GM23338 (cell line): ENCODE measurements around the gene PAGE5. TPM values are rescaled to one million over a fixed set of nuclear protein-coding genes. Genes with fewer than 3 reads are reported as not detected.

Experiments
- ATAC-seq: fragments of 200-7000 bp; cut with Tn5 transposase; 3 replicates; pipeline ENCODE4 v1.9.1; 2020
- DNase-seq: peaks from one replicate; pipeline ENCODE4 v3.0.0-alpha.2; 2015; ENCODE audit warnings: low spot score
- H2AFZ ChIP-seq: fragments of 200-600 bp; sonication (generic); 2 replicates; pipeline ENCODE4 v1.8.0; 2016; ENCODE audit warnings: antibody characterized with exemption, mild to moderate bottlenecking, moderate library complexity
- H3F3A ChIP-seq: fragments of 200-600 bp; sonication (generic); replicated peaks from 2 replicates; pipeline ENCODE4 v1.8.0; 2017; ENCODE audit warnings: antibody characterized with exemption, mixed run types, low read depth
- H3K27ac ChIP-seq: fragments of 200-600 bp; sonication (generic); 2 replicates; pipeline ENCODE4 v1.6.1; 2016; ENCODE audit warnings: low read depth
- H3K27me3 ChIP-seq: fragments of 200-600 bp; sonication (generic); 2 replicates; pipeline ENCODE4 v1.8.0; 2016; ENCODE audit warnings: mild to moderate bottlenecking, mixed run types, moderate library complexity; ENCODE audit not compliant: insufficient read depth
- H3K36me3 ChIP-seq: fragments of 200-600 bp; sonication (generic); 2 replicates; pipeline ENCODE4 v1.8.0; 2016; ENCODE audit warnings: mild to moderate bottlenecking; ENCODE audit not compliant: insufficient read depth
- H3K4me1 ChIP-seq: fragments of 200-600 bp; sonication (generic); 2 replicates; pipeline ENCODE4 v1.8.0; 2016; ENCODE audit warnings: mild to moderate bottlenecking, moderate library complexity; ENCODE audit not compliant: insufficient read depth
- H3K4me2 ChIP-seq: fragments of 200-600 bp; sonication (generic); 2 replicates; pipeline ENCODE4 v1.7.1; 2017; ENCODE audit warnings: mixed run types
- H3K4me3 ChIP-seq: fragments of 200-600 bp; sonication (generic); 2 replicates; pipeline ENCODE4 v1.6.1; 2016; ENCODE audit warnings: mixed run types
- H3K79me2 ChIP-seq: fragments of 200-600 bp; sonication (generic); replicated peaks from 2 replicates; pipeline ENCODE4 v1.8.0; 2017; ENCODE audit warnings: mild to moderate bottlenecking; ENCODE audit not compliant: insufficient read depth
- H3K9me2 ChIP-seq: fragments of 200-600 bp; sonication (generic); 2 replicates; pipeline ENCODE4 v1.8.0; 2017; ENCODE audit not compliant: insufficient read depth
- H4K20me1 ChIP-seq: fragments of 200-600 bp; sonication (generic); replicated peaks from 2 replicates; pipeline ENCODE4 v1.8.0; 2017; ENCODE audit warnings: mild to moderate bottlenecking; ENCODE audit not compliant: insufficient read depth
- H3K27ac Mint-ChIP-seq: 2 replicates; pipeline ENCODE4 v1.8.0; 2020; ENCODE audit warnings: inconsistent platforms, mild to moderate bottlenecking, moderate library complexity, mixed read lengths
- H3K27me3 Mint-ChIP-seq: 3 replicates; pipeline ENCODE4 v1.8.0; 2022; ENCODE audit warnings: low read depth, mild to moderate bottlenecking, moderate library complexity, mixed read lengths, inconsistent platforms; ENCODE audit not compliant: insufficient read depth, poor library complexity
- H3K36me3 Mint-ChIP-seq: 3 replicates; pipeline ENCODE4 v1.8.0; 2021; ENCODE audit warnings: low read depth, mild to moderate bottlenecking, inconsistent platforms, moderate library complexity, mixed read lengths
- H3K4me1 Mint-ChIP-seq: 3 replicates; pipeline ENCODE4 v1.8.0; 2020; ENCODE audit warnings: mild to moderate bottlenecking, inconsistent platforms, mixed read lengths
- H3K4me3 Mint-ChIP-seq: 3 replicates; pipeline ENCODE4 v1.8.0; 2021; ENCODE audit warnings: moderate library complexity, mild to moderate bottlenecking, inconsistent platforms, mixed read lengths
- H3K9me3 Mint-ChIP-seq: 3 replicates; pipeline ENCODE4 v1.8.0; 2020; ENCODE audit warnings: moderate library complexity, mild to moderate bottlenecking, inconsistent platforms, mixed read lengths
- CREB1 ChIP-seq: fragments of 250-450 bp; sonication (Bioruptor Pico); IDR thresholded peaks from 2 replicates; pipeline ENCODE4 v1.5.0; 2020; ENCODE audit warnings: low read depth, mild to moderate bottlenecking, moderate library complexity
- ETS1 ChIP-seq: IDR thresholded peaks from 2 replicates; pipeline ENCODE4 v1.6.1; 2016; ENCODE audit warnings: antibody characterized with exemption
- EZH2 ChIP-seq: fragments of 200-600 bp; sonication (generic); IDR thresholded peaks from one replicate; pipeline ENCODE4 v1.8.0; 2017; ENCODE audit warnings: antibody characterized with exemption, mild to moderate bottlenecking, low read depth; ENCODE audit not compliant: unreplicated experiment
- EZH2phosphoT487 ChIP-seq: fragments of 200-600 bp; sonication (generic); IDR thresholded peaks from one replicate; pipeline ENCODE4 v1.8.1; 2018; ENCODE audit warnings: antibody characterized with exemption; ENCODE audit not compliant: unreplicated experiment
- JUNB ChIP-seq: IDR thresholded peaks from one replicate; pipeline ENCODE4 v1.6.1; 2016; ENCODE audit warnings: antibody characterized with exemption; ENCODE audit not compliant: unreplicated experiment
- NANOG ChIP-seq: IDR thresholded peaks from 2 replicates; pipeline ENCODE4 v1.6.1; 2016; ENCODE audit warnings: antibody characterized with exemption, borderline replicate concordance
- POLR2AphosphoS5 ChIP-seq: IDR thresholded peaks from 2 replicates; pipeline ENCODE4 v1.6.1; 2016; ENCODE audit warnings: antibody characterized with exemption, low read depth
- STAT1 ChIP-seq: IDR thresholded peaks from one replicate; pipeline ENCODE4 v1.6.1; 2016; ENCODE audit warnings: antibody characterized with exemption; ENCODE audit not compliant: unreplicated experiment
- ZNF114 ChIP-seq: fragments of 250-450 bp; sonication (Bioruptor Pico); IDR thresholded peaks from 2 replicates; pipeline ENCODE4 v1.5.0; 2020; ENCODE audit warnings: mild to moderate bottlenecking, moderate library complexity
- ZNF331 ChIP-seq: fragments of 250-450 bp; sonication (Bioruptor Pico); IDR thresholded peaks from 2 replicates; pipeline ENCODE4 v1.5.0; 2020; ENCODE audit warnings: low read depth, mild to moderate bottlenecking, moderate library complexity
- ZNF462 ChIP-seq: fragments of 250-450 bp; sonication (Bioruptor Pico); IDR thresholded peaks from 2 replicates; pipeline ENCODE4 v1.5.0; 2020; ENCODE audit warnings: mild to moderate bottlenecking, moderate library complexity
- polyA plus RNA-seq: library from polyadenylated mRNA; unstranded; fragments of >200 nt; fragmentation: Nextera tagmentation; extraction: Ambion mirVana; gene quantifications from 2 replicates; pipeline ENCODE4 v1.2.1, GENCODE V29; 2016
- total RNA-seq: library from RNA; depleted of rRNA; stranded (reverse); fragments of >200 nt; shearing (Covaris generic); gene quantifications from 2 replicates; pipeline ENCODE4 v1.2.3, GENCODE V29; 2014
- TF ChIP-seq, protein P1 (sequence below), 2 experiments: fragments of 200-600 bp in 1 of 2; sonication (generic) in 1 of 2; conservative IDR thresholded peaks; 2 replicates each; pipeline versions ENCODE4 v1.5.1 to v1.6.1; 2016 to 2017; ENCODE audit warnings: antibody characterized with exemption in 2 of 2, low read depth in 2 of 2, mild to moderate bottlenecking in 2 of 2, moderate library complexity in 1 of 2
- TF ChIP-seq, protein P2 (sequence below): IDR thresholded peaks from one replicate; pipeline ENCODE4 v1.6.1; 2018; ENCODE audit warnings: antibody characterized with exemption; ENCODE audit not compliant: unreplicated experiment

PAGE5 gene
- total and polyA plus RNA-seq, 2 experiments from 2014 or later: not detected

- no peaks in the 10 kb centered on the region for H3K27me3 ChIP-seq
- H3K36me3 Mint-ChIP-seq: no peaks in the 10 kb centered on the region
- H3K4me2 ChIP-seq: no peak overlapping the region
- H4K20me1 ChIP-seq: no peaks in the 10 kb centered on the region
- H3K4me1 ChIP-seq: no peaks in the 10 kb centered on the region
- ATAC-seq (no peak), DNase-seq (no peak)
- peaks cover 31% of the 10 kb centered on the region for H3K9me3 Mint-ChIP-seq
- no peaks in the 10 kb centered on the region for H3K79me2 ChIP-seq
- no peak overlapping the region for H3K27ac Mint-ChIP-seq
- H3K9me2 ChIP-seq: no peaks in the 10 kb centered on the region
- no peaks in the 10 kb centered on the region for H3K27me3 Mint-ChIP-seq
- no peak overlapping the region for H3K4me3 Mint-ChIP-seq
- no peak for TF ChIP-seq JUNB
- TF ChIP-seq POLR2AphosphoS5: no peak
- TF ChIP-seq ZNF462 (CRISPR knock-in tag): no peak
- no peak for TF ChIP-seq CREB1 (CRISPR knock-in tag)
- no peak for TF ChIP-seq ZNF114
- TF ChIP-seq EZH2phosphoT487: no peak
- no peak for TF ChIP-seq EZH2
- TF ChIP-seq, protein P1, sequence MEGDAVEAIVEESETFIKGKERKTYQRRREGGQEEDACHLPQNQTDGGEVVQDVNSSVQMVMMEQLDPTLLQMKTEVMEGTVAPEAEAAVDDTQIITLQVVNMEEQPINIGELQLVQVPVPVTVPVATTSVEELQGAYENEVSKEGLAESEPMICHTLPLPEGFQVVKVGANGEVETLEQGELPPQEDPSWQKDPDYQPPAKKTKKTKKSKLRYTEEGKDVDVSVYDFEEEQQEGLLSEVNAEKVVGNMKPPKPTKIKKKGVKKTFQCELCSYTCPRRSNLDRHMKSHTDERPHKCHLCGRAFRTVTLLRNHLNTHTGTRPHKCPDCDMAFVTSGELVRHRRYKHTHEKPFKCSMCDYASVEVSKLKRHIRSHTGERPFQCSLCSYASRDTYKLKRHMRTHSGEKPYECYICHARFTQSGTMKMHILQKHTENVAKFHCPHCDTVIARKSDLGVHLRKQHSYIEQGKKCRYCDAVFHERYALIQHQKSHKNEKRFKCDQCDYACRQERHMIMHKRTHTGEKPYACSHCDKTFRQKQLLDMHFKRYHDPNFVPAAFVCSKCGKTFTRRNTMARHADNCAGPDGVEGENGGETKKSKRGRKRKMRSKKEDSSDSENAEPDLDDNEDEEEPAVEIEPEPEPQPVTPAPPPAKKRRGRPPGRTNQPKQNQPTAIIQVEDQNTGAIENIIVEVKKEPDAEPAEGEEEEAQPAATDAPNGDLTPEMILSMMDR (conservative IDR thresholded peaks at IDR 0.05; ENCODE audit: low read depth in 2 of 2): no peak
- no peak for TF ChIP-seq STAT1
- TF ChIP-seq ZNF331: no peak
- no peak for TF ChIP-seq NANOG
- no peak for TF ChIP-seq ETS1
- TF ChIP-seq, protein P2, sequence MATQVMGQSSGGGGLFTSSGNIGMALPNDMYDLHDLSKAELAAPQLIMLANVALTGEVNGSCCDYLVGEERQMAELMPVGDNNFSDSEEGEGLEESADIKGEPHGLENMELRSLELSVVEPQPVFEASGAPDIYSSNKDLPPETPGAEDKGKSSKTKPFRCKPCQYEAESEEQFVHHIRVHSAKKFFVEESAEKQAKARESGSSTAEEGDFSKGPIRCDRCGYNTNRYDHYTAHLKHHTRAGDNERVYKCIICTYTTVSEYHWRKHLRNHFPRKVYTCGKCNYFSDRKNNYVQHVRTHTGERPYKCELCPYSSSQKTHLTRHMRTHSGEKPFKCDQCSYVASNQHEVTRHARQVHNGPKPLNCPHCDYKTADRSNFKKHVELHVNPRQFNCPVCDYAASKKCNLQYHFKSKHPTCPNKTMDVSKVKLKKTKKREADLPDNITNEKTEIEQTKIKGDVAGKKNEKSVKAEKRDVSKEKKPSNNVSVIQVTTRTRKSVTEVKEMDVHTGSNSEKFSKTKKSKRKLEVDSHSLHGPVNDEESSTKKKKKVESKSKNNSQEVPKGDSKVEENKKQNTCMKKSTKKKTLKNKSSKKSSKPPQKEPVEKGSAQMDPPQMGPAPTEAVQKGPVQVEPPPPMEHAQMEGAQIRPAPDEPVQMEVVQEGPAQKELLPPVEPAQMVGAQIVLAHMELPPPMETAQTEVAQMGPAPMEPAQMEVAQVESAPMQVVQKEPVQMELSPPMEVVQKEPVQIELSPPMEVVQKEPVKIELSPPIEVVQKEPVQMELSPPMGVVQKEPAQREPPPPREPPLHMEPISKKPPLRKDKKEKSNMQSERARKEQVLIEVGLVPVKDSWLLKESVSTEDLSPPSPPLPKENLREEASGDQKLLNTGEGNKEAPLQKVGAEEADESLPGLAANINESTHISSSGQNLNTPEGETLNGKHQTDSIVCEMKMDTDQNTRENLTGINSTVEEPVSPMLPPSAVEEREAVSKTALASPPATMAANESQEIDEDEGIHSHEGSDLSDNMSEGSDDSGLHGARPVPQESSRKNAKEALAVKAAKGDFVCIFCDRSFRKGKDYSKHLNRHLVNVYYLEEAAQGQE: no peak
- H3F3A ChIP-seq: no peaks in the 10 kb centered on the region
- no peak overlapping the region for H2AFZ ChIP-seq
- no peaks in the 10 kb centered on the region for H3K4me1 Mint-ChIP-seq
- H3K4me3 ChIP-seq: no peak overlapping the region
- no peaks in the 10 kb centered on the region for H3K36me3 ChIP-seq
- no peak overlapping the region for H3K27ac ChIP-seq
Observed at GRCh38 chrX:55260806-55261205, 40.7 kb downstream of the PAGE5 start.
